ENCODE results near the gene GID4.

DNA sequence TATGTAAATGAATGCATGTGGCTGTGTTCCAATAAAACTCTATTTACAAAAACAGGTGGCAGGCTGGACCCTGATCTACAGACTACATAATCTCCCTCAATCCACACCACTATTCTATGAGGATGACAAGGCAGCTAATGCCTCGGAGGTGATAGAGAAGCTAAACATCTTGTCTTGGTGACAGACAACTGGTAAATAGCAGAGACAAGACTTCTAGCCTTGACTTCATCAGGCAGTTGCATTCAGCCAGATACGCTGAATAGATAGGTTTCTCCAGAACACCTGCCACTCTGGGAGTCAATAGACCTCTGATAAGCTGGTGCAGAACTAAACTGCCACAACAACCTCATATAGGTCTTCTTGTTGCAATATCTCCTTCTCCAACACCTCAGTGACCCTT is 3.5 kb upstream of the GID4 start:
- TF ChIP-seq, protein P1, sequence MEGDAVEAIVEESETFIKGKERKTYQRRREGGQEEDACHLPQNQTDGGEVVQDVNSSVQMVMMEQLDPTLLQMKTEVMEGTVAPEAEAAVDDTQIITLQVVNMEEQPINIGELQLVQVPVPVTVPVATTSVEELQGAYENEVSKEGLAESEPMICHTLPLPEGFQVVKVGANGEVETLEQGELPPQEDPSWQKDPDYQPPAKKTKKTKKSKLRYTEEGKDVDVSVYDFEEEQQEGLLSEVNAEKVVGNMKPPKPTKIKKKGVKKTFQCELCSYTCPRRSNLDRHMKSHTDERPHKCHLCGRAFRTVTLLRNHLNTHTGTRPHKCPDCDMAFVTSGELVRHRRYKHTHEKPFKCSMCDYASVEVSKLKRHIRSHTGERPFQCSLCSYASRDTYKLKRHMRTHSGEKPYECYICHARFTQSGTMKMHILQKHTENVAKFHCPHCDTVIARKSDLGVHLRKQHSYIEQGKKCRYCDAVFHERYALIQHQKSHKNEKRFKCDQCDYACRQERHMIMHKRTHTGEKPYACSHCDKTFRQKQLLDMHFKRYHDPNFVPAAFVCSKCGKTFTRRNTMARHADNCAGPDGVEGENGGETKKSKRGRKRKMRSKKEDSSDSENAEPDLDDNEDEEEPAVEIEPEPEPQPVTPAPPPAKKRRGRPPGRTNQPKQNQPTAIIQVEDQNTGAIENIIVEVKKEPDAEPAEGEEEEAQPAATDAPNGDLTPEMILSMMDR (conservative IDR thresholded peaks at IDR 0.05; ENCODE audit: low read length), result no peak
- TF ChIP-seq EZH2phosphoT487 (IDR thresholded peaks at IDR 0.05; ENCODE audit: borderline replicate concordance), result no peak

Data from Loucy (cell line).